Sigmoid colon (tissue), 7 donors: ENCODE results near the gene FTO. TPM values are rescaled to one million over a fixed set of nuclear protein-coding genes. Genes with fewer than 3 reads are reported as not detected.

Experiments
- DNase-seq: peaks from one replicate; pipeline ENCODE4 v3.0.0-alpha.2; 2019
- H3K27ac ChIP-seq, 4 donors: fragments of 200-600 bp; sonication (generic); one replicate each; pipeline ENCODE4 v1.5.1; 2016 to 2019; ENCODE audit warnings: mild to moderate bottlenecking in 1 of 4
- H3K27me3 ChIP-seq, 3 donors: fragments of 200-600 bp; sonication (generic); one replicate each; pipeline ENCODE4 v1.5.1; 2019; ENCODE audit warnings: mild to moderate bottlenecking in 1 of 3
- H3K36me3 ChIP-seq, 4 donors: fragments of 200-600 bp; sonication (generic); one replicate each; pipeline ENCODE4 v1.5.1; 2016 to 2019
- H3K4me1 ChIP-seq, 4 donors: fragments of 200-600 bp; sonication (generic); one replicate each; pipeline ENCODE4 v1.5.1; 2017 to 2019
- H3K4me3 ChIP-seq, 4 donors: fragments of 200-600 bp; sonication (generic); one replicate each; pipeline ENCODE4 v1.5.1; 2017 to 2019; ENCODE audit warnings: mild to moderate bottlenecking in 2 of 4, moderate library complexity in 1 of 4
- H3K9me3 ChIP-seq, 4 donors: fragments of 200-600 bp in 3 of 4; sonication (generic) in 3 of 4; one replicate each; pipeline versions ENCODE4 v1.5.1 to v1.6.1; 2013 to 2019
- CTCF ChIP-seq, 4 experiments: fragments of 450-650 bp in 3 of 4; fragments of 200-600 bp in 1 of 4; IDR thresholded peaks; one replicate each; pipeline ENCODE4 v1.5.1; 2016 to 2019; ENCODE audit warnings: antibody characterized with exemption in 4 of 4, mild to moderate bottlenecking in 3 of 4, moderate library complexity in 2 of 4
- EP300 ChIP-seq, 4 donors: sonication (generic); formaldehyde crosslinking; IDR thresholded peaks; one replicate each; pipeline ENCODE4 v1.6.1; 2017; ENCODE audit warnings: antibody characterized with exemption in 4 of 4
- POLR2A ChIP-seq, 2 donors: fragments of 450-650 bp; IDR thresholded peaks; one replicate each; pipeline ENCODE4 v1.6.1; 2016; ENCODE audit warnings: antibody characterized with exemption in 2 of 2, mild to moderate bottlenecking in 2 of 2, moderate library complexity in 2 of 2
- POLR2AphosphoS5 ChIP-seq, 4 donors: sonication (generic); formaldehyde crosslinking; IDR thresholded peaks; one replicate each; pipeline ENCODE4 v1.6.1; 2017; ENCODE audit warnings: antibody characterized with exemption in 4 of 4
- WGBS, 2 donors: extraction: QIAGEN DNeasy Blood & Tissue Kit; methylation state at CpG; one replicate each; pipeline ENCODE4 v1.1.7; 2013; 5-methylcytosine and 5-hydroxymethylcytosine counted together
- intact Hi-C: fragments of 100-400 bp; cut with DNase I; formaldehyde crosslinking; loops from one replicate; pipeline ENCODE4 v1.15.1; 2023
- polyA plus RNA-seq, 3 donors: library from polyadenylated mRNA; stranded (reverse); fragments of 200-250 nt; gene quantifications; one replicate each; pipeline ENCODE4 v1.2.3, GENCODE V29; 2013
- total RNA-seq, 4 donors: library from RNA; depleted of rRNA; stranded (reverse); fragments of >200 nt; gene quantifications; one replicate each; pipeline ENCODE4 v1.1.0, GENCODE V29; 2016
- donor health status: healthy with polysubstance abuse.
- donor health status: Bipolar disorder and iron deficiency.
- donor health status: healthy.

FTO gene
- total and polyA plus RNA-seq, 7 donors = 9.9 to 97.2 (median 77.8) TPM

DNA sequence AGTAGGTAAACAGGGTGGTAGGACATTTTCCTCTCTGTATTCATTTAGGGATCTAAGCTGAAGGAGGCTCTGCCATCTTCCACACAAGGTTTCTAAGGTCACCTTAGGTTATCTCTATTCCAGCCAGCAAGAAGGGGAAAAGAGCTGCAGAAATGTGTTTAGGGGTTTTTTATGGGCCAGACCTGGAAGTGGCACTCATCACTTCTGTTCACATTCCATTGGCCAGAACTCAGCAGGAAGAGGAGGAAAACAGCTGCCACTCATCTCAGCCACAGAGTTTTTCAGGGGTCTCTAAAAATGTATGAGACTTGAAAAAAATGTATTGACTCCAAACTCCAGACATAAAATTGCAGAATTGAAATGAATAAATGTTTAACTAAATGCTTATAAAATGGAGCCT, 65.8 kb downstream of the FTO start:
- intact Hi-C loops = loop anchor here (10.0 kb wide), 1 partner anchor 515 kb away; the partner anchor contains the start of gene IRX3
- H3K4me1 ChIP-seq = peaks cover 0 to 63% (median 44%) of the 10 kb centered on the region in 4 donors

GRCh38 chr16:53770641-53771040, 66.7 kb downstream of the FTO start:
- DNase-seq = no peak
- 86 to 87% methylated on average over 4 of the region's 4 CpGs for WGBS, 2 donors
- H3K4me3 ChIP-seq = no peak overlapping the region
- intact Hi-C loops = loop anchor here (10.0 kb wide), 1 partner anchor 514 kb away; the partner anchor contains the start of gene IRX3
- H3K27ac ChIP-seq = no peak overlapping the region
- no peaks in the 10 kb centered on the region for H3K27me3 ChIP-seq
- TF ChIP-seq CTCF (IDR thresholded peaks at IDR 0.05) (no peak), POLR2A (IDR thresholded peaks at IDR 0.05) (no peak), EP300 (IDR thresholded peaks at IDR 0.05) (no peak), POLR2AphosphoS5 (IDR thresholded peaks at IDR 0.05) (no peak)
- H3K9me3 ChIP-seq = no peaks in the 10 kb centered on the region
- H3K4me1 ChIP-seq = peaks cover 0 to 72% (median 51%) of the 10 kb centered on the region in 4 donors
- no peaks in the 10 kb centered on the region for H3K36me3 ChIP-seq

More for the DNA sequence above, 65.8 kb downstream of the FTO start:
- TF ChIP-seq POLR2AphosphoS5 (IDR thresholded peaks at IDR 0.05) (no peak), EP300 (IDR thresholded peaks at IDR 0.05) (no peak), CTCF (IDR thresholded peaks at IDR 0.05) (no peak), POLR2A (IDR thresholded peaks at IDR 0.05) (no peak)
- H3K36me3 ChIP-seq = no peaks in the 10 kb centered on the region
- no peaks in the 10 kb centered on the region for H3K27me3 ChIP-seq
- DNase-seq = no peak
- no peak overlapping the region for H3K27ac ChIP-seq
- H3K9me3 ChIP-seq = no peaks in the 10 kb centered on the region
- H3K4me3 ChIP-seq = no peak overlapping the region

DNA sequence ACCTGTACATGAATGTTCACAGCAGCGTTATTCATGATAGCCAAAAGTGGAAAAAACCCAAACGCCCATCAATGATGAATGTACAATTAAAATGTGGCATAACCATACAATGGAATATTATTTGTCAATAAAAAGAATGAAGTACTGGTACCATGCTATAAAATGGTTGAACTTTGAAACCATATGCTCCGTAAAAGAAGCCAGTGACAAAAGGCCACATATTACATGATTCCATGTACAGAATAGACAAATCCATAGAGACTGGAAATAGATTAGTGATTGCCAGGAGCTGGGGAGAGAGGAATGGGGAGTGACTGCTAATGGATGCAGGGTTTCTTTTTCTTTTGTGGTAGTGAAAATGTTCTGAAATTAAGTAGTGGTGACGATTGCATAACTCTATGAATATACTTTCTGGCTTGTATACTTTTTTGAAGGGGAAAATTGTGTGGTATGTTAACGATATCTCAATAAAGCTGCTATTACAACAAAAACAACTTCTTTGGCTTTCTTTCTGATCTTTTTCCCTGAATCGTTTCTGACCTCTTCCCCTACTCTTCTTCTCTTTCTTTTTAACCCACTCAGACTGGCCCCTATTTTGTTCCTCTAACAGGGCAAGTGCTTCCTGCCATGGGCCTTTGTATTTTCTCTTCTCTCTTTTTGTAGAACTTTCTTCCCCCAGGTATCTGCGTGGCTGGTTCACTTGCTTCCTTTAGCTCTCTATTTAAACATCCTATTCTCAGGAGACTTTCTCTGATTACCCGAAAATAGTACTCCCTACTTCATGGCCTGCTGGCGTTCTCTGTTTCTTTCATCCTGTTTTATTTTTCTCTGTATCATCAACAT, 67.9 kb downstream of the FTO start:
- WGBS, 2 donors = 40 to 58% methylated on average over 9 of the region's 9 CpGs
- intact Hi-C loops = loop anchor here (10.0 kb wide), 1 partner anchor 513 kb away; the partner anchor contains the start of gene IRX3

GRCh38 chr16:53773150-53773846, 69.3 kb downstream of the FTO start:
- Histone ChIP-seq H3K27ac (peak overlapping the region in 1 of 4 donors; percentile 20), H3K4me3 (no peak overlapping the region), H3K9me3 (no peaks in the 10 kb centered on the region), H3K27me3 (no peaks in the 10 kb centered on the region), H3K36me3 (no peaks in the 10 kb centered on the region), H3K4me1 (peaks cover 0 to 71% (median 51%) of the 10 kb centered on the region in 4 donors)
- DNase-seq = no peak
- intact Hi-C loops = loop anchor here (10.0 kb wide), 1 partner anchor 512 kb away; the partner anchor contains the start of gene IRX3
- 23 to 55% methylated on average over 5 of the region's 5 CpGs for WGBS, 2 donors
- TF ChIP-seq CTCF (IDR thresholded peaks at IDR 0.05) (peak in 3 of 4 experiments; percentile 19 to 54 (median 20)), POLR2A (IDR thresholded peaks at IDR 0.05) (no peak)

More for the DNA sequence above, 67.9 kb downstream of the FTO start:
- Histone ChIP-seq H3K27ac (no peak overlapping the region), H3K9me3 (no peaks in the 10 kb centered on the region), H3K27me3 (no peaks in the 10 kb centered on the region), H3K36me3 (no peaks in the 10 kb centered on the region), H3K4me3 (no peak overlapping the region), H3K4me1 (peaks cover 0 to 76% (median 54%) of the 10 kb centered on the region in 4 donors)
- TF ChIP-seq POLR2AphosphoS5 (IDR thresholded peaks at IDR 0.05) (no peak), CTCF (IDR thresholded peaks at IDR 0.05) (no peak), EP300 (IDR thresholded peaks at IDR 0.05) (no peak), POLR2A (IDR thresholded peaks at IDR 0.05) (no peak)
- no peak for DNase-seq
